Activated CD8-positive, alpha-beta T cell treated with anti-CD3 and anti-CD28 coated beads for 36 hours (primary cell): ENCODE results near the gene VSX2. TPM values are rescaled to one million over a fixed set of nuclear protein-coding genes. Genes with fewer than 3 reads are reported as not detected.
A peak's percentile ranks its signal among the peaks of the same experiment; 100 is the strongest.

Source experiments
- ATAC-seq: fragments of 200-7000 bp; cut with Tn5 transposase; one replicate; pipeline ENCODE4 v1.10.0; 2021; ENCODE audit warnings: mild to moderate bottlenecking, moderate library complexity
- CTCF ChIA-PET: fragments of 350-600 bp; sonication (Branson Sonifier 250); formaldehyde crosslinking; loops from one replicate; lab custom pipeline; 2021; ENCODE audit warnings: antibody characterized with exemption; lab: Charles Lee
- POLR2A ChIA-PET: fragments of 350-600 bp; sonication (Branson Sonifier 250); formaldehyde crosslinking; loops from one replicate; lab custom pipeline; 2021; ENCODE audit warnings: antibody characterized with exemption; lab: Charles Lee
- DNase-seq: peaks from one replicate; pipeline ENCODE4 v3.0.0-alpha.2; 2020
- H3K27ac Mint-ChIP-seq: one replicate; pipeline ENCODE4 v1.8.0; 2021; ENCODE audit warnings: mild to moderate bottlenecking, mixed read lengths
- H3K27me3 Mint-ChIP-seq: one replicate; pipeline ENCODE4 v1.8.0; 2021; ENCODE audit warnings: mixed read lengths
- H3K36me3 Mint-ChIP-seq: one replicate; pipeline ENCODE4 v1.8.0; 2021; ENCODE audit warnings: low read depth, mixed read lengths
- H3K4me1 Mint-ChIP-seq: one replicate; pipeline ENCODE4 v1.8.0; 2021; ENCODE audit warnings: low read depth, mixed read lengths
- H3K4me3 Mint-ChIP-seq: one replicate; pipeline ENCODE4 v1.8.0; 2021; ENCODE audit warnings: mild to moderate bottlenecking, moderate library complexity, mixed read lengths
- H3K9me3 Mint-ChIP-seq: one replicate; pipeline ENCODE4 v1.8.0; 2021; ENCODE audit warnings: mixed read lengths
- intact Hi-C: fragments of 100-400 bp; cut with micrococcal nuclease; formaldehyde crosslinking; loops from one replicate; pipeline ENCODE4 v1.10.0; 2022
- total RNA-seq, 2 experiments: library from RNA; stranded (reverse); gene quantifications; one replicate each; pipeline ENCODE4 v1.2.3, GENCODE V29; 2021
- TF ChIP-seq, protein P1 (sequence below): fragments of 200-600 bp; IDR thresholded peaks from one replicate; pipeline ENCODE4 v1.8.0; 2022; ENCODE audit warnings: antibody characterized with exemption, mild to moderate bottlenecking

VSX2 gene
- total RNA-seq, 2 experiments from 2014 or later: not detected

GRCh38 chr14:74216671-74217070 lies 22.6 kb upstream of the VSX2 start:
- no peak for DNase-seq
- H3K4me3 Mint-ChIP-seq: no peak overlapping the region
- ATAC-seq: no peak
- TF ChIP-seq, protein P1, sequence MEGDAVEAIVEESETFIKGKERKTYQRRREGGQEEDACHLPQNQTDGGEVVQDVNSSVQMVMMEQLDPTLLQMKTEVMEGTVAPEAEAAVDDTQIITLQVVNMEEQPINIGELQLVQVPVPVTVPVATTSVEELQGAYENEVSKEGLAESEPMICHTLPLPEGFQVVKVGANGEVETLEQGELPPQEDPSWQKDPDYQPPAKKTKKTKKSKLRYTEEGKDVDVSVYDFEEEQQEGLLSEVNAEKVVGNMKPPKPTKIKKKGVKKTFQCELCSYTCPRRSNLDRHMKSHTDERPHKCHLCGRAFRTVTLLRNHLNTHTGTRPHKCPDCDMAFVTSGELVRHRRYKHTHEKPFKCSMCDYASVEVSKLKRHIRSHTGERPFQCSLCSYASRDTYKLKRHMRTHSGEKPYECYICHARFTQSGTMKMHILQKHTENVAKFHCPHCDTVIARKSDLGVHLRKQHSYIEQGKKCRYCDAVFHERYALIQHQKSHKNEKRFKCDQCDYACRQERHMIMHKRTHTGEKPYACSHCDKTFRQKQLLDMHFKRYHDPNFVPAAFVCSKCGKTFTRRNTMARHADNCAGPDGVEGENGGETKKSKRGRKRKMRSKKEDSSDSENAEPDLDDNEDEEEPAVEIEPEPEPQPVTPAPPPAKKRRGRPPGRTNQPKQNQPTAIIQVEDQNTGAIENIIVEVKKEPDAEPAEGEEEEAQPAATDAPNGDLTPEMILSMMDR: no peak
- H3K36me3 Mint-ChIP-seq: no peaks in the 10 kb centered on the region
- no peaks in the 10 kb centered on the region for H3K4me1 Mint-ChIP-seq
- ChIA-PET POLR2A (interaction anchor here (1.5 kb wide), 1 partner anchor 35 kb away, joined by 4 read pairs; no protein-coding TSS in a partner anchor), CTCF (interaction anchor here (0.6 to 1.9 kb wide), 12 partner anchors 9 to 104 kb away, joined by 3 to 7 read pairs (median 4); partner anchors contain the start of gene VSX2)
- peaks cover 10% of the 10 kb centered on the region for H3K27me3 Mint-ChIP-seq
- H3K9me3 Mint-ChIP-seq: no peaks in the 10 kb centered on the region
- intact Hi-C loops: no loop called here
- no peak overlapping the region for H3K27ac Mint-ChIP-seq

DNA sequence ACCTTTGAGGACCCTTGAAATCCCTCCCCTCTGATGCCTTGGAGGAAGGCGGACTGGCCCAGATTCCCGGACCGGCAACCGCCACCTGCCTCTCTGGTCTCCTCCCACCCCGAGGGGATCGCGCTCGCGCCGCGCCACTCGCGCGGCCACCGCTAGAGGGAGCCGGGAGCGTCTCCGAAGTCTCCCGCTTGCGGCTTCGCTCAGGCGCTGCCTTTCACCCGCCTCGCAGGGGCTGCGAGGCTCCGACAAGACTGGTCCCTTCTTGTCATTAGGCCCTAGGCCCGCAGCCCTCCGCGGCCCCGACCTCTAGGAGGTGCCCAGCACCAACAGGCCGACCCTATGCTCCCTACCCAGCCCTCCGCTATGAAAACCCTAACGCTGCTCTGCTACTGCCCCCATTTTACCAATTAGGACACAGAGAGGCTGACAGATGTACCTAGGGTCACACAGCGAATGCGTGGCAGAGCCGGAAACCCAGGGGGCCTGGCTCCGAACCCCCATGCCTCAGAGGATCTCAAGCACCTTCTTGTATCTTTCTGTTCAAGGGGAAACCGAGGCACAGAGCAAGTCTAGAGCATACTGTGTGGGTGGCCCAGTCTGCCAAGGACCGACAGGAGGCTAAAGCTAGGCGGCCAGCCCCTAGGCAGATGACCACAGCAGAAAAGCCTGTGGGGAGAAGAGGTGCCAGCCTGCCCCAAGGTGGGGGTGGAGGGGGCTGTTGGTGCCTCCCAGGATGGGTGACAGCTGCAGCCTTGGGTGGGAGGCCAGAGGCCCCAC lies 21.4 kb upstream of the VSX2 start:
- no peaks in the 10 kb centered on the region for H3K36me3 Mint-ChIP-seq
- TF ChIP-seq, protein P1: peak; percentile 93
- peaks cover 10% of the 10 kb centered on the region for H3K27me3 Mint-ChIP-seq
- H3K9me3 Mint-ChIP-seq: no peaks in the 10 kb centered on the region
- ATAC-seq: peak; percentile 98
- DNase-seq: peak; percentile 82
- ChIA-PET CTCF (interaction anchor here (0.6 to 2.6 kb wide), 9 partner anchors 9 to 105 kb away, joined by 3 to 12 read pairs (median 8); partner anchors contain the start of gene VSX2), POLR2A (no interaction called here)
- H3K4me1 Mint-ChIP-seq: no peaks in the 10 kb centered on the region
- no peak overlapping the region for H3K27ac Mint-ChIP-seq
- intact Hi-C loops: no loop called here
- peak overlapping the region; percentile 21 for H3K4me3 Mint-ChIP-seq

- ChIA-PET CTCF (interaction anchor here (0.6 to 2.6 kb wide), 10 partner anchors 9 to 106 kb away, joined by 3 to 12 read pairs (median 7); partner anchors contain the start of gene VSX2), POLR2A (no interaction called here)
- Mint-ChIP-seq H3K4me1 (no peaks in the 10 kb centered on the region), H3K9me3 (no peaks in the 10 kb centered on the region), H3K36me3 (no peaks in the 10 kb centered on the region), H3K27me3 (peaks cover 10% of the 10 kb centered on the region), H3K4me3 (no peak overlapping the region), H3K27ac (no peak overlapping the region)
- intact Hi-C loops: no loop called here
- DNase-seq: no peak
- no peak for ATAC-seq
- TF ChIP-seq, protein P1: no peak
Observed at GRCh38 chr14:74218462-74218861, 20.8 kb upstream of the VSX2 start.

- DNase-seq (no peak), ATAC-seq (no peak)
- H3K9me3 Mint-ChIP-seq: no peaks in the 10 kb centered on the region
- no peak overlapping the region for H3K4me3 Mint-ChIP-seq
- peaks cover 11% of the 10 kb centered on the region for H3K27me3 Mint-ChIP-seq
- no peaks in the 10 kb centered on the region for H3K4me1 Mint-ChIP-seq
- no peak overlapping the region for H3K27ac Mint-ChIP-seq
- intact Hi-C loops: no loop called here
- CTCF ChIA-PET: interaction anchor here (0.9 to 2.6 kb wide), 9 partner anchors 10 to 107 kb away, joined by 3 to 12 read pairs (median 8); partner anchors contain the start of gene VSX2
- no peaks in the 10 kb centered on the region for H3K36me3 Mint-ChIP-seq
- TF ChIP-seq, protein P1: no peak
- POLR2A ChIA-PET: no interaction called here
Observed at GRCh38 chr14:74219277-74220205, 19.7 kb upstream of the VSX2 start.
